D721Med (cell line): ENCODE data around the gene PDSS2.

ENCODE experiments used
- DNase-seq: peaks from one replicate; pipeline ENCODE4 v3.0.0; 2011; ENCODE audit warnings: low spot score; ENCODE audit not compliant: insufficient read length
- FAIRE-seq: peaks from 2 replicates; lab custom pipeline; 2011; peaks lifted over from hg19 to GRCh38; lab: Jason Lieb, UNC
- CTCF ChIP-seq: IDR thresholded peaks from 2 replicates; pipeline ENCODE4 v1.5.1; 2012; ENCODE audit warnings: mild to moderate bottlenecking, control low read depth; ENCODE audit not compliant: insufficient read depth; ENCODE audit errors: missing control alignments

The PDSS2 gene

GRCh38 chr6:107218142-107218541 lies 241.2 kb downstream of the PDSS2 start:
- FAIRE-seq (no peak), DNase-seq (no peak)
- TF ChIP-seq CTCF, result no peak

GRCh38 chr6:107217248-107217647 lies 242.1 kb downstream of the PDSS2 start:
- DNase-seq (no peak), FAIRE-seq (peak; percentile 16)
- no peak for TF ChIP-seq CTCF

DNA sequence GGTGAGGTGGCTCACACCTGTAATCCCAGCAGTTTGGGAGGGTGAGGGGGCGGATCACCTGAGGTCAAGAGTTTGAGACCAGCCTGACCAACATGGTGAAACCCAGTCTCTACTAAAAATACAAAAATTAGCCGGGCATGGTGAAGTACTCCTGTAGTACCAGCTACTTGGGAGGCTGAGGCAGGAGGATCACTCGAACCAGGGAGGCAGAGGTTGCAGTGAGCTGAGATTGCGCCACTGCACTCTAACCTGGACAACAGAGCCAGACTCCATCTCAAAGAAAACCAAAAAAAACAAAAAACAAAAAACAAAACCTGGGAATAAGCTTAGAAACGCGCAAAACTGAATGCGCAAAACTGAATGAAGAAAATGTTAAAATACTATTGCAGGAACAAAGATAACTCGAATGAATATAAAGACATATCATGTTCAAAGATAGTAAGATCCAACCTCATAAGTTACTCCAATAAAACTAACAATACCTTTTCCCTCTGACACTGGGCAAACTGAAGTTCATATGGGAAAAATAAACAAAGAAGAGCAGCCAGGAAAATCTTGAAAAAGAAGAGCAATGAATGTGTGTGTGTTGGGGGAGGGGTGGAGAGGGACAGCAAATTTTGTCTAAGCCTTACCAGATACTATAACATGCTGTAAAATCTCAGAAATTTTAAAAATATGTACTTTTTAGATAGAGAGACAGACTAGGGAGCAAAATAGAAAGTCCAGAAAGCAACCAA lies 243.0 kb downstream of the PDSS2 start:
- FAIRE-seq, result no peak
- DNase-seq, result no peak
- TF ChIP-seq CTCF, result no peak

DNA sequence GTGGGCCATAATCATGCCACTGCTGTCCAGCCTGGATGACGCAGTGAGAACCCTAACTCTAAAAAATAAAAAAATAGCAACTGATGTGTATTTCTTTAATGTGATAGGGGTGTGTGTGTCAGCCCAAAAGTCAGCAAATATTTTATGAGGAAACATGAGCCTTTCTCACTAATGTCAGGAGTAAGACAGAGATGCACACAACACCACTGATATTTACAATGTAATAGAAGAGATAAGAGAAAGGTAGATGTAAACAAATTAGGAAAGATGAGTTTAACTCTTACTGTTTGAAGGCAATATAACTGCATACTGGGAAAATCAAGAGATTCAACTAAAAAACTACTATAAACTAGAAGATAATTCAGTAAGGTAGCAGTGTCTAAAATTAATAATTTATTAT lies 244.0 kb downstream of the PDSS2 start:
- no peak for DNase-seq
- FAIRE-seq, result no peak
- no peak for TF ChIP-seq CTCF

- FAIRE-seq, result no peak
- no peak for TF ChIP-seq CTCF
Measured at GRCh38 chr6:107214655-107215054, 244.7 kb downstream of the PDSS2 start.

GRCh38 chr6:107209406-107210305 lies 249.7 kb downstream of the PDSS2 start:
- FAIRE-seq, result no peak

More at GRCh38 chr6:107214655-107215054, 244.7 kb downstream of the PDSS2 start:
- no peak for DNase-seq

More at GRCh38 chr6:107209406-107210305, 249.7 kb downstream of the PDSS2 start:
- TF ChIP-seq CTCF, result no peak
- no peak for DNase-seq
